GM19035 (cell line): Measurements from ENCODE around the gene TRAF3IP3.
A peak's percentile ranks its signal among the peaks of the same experiment; 100 is the strongest.

Experiments
- ATAC-seq: cut with Tn5 transposase; IDR thresholded peaks from one replicate; pipeline ENCODE4 v1.9.1; 2021; ENCODE audit not compliant: unreplicated experiment

The TRAF3IP3 gene

GRCh38 chr1:209766051-209766450 lies 10.2 kb downstream of the TRAF3IP3 start:
- ATAC-seq = no peak

- ATAC-seq = no peak
Observed at GRCh38 chr1:209767096-209767495, 11.2 kb downstream of the TRAF3IP3 start.

- ATAC-seq = no peak
Observed at GRCh38 chr1:209767706-209768105, 11.9 kb downstream of the TRAF3IP3 start.

- ATAC-seq = peak; percentile 85
Observed at GRCh38 chr1:209768354-209768774, 12.5 kb downstream of the TRAF3IP3 start.

- peak; percentile 70 for ATAC-seq
Observed at GRCh38 chr1:209769171-209769904, 13.5 kb downstream of the TRAF3IP3 start.

GRCh38 chr1:209769971-209770370 lies 14.1 kb downstream of the TRAF3IP3 start:
- ATAC-seq = no peak

- no peak for ATAC-seq
Observed at GRCh38 chr1:209770636-209771415, 15.0 kb downstream of the TRAF3IP3 start.

GRCh38 chr1:209772126-209772525 lies 16.3 kb downstream of the TRAF3IP3 start:
- no peak for ATAC-seq

- ATAC-seq = no peak
Observed at GRCh38 chr1:209774592-209774991, 18.7 kb downstream of the TRAF3IP3 start.

GRCh38 chr1:209775678-209776077 lies 19.8 kb downstream of the TRAF3IP3 start:
- no peak for ATAC-seq

- no peak for ATAC-seq
Observed at GRCh38 chr1:209777587-209777986, 21.7 kb downstream of the TRAF3IP3 start.

- no peak for ATAC-seq
Observed at GRCh38 chr1:209778102-209778501, 22.2 kb downstream of the TRAF3IP3 start.

- no peak for ATAC-seq
Observed at GRCh38 chr1:209780268-209780667, 24.4 kb downstream of the TRAF3IP3 start.

GRCh38 chr1:209783386-209783785 lies 27.5 kb downstream of the TRAF3IP3 start:
- no peak for ATAC-seq

- peak; percentile 99 for ATAC-seq
Observed at GRCh38 chr1:209784265-209785169, 28.7 kb downstream of the TRAF3IP3 start, which contains the start of gene C1orf74. Gene C1orf74 (minus strand): TSS chr1:209784559. CDS start chr1:209783634, 925 bp downstream.

- no peak for ATAC-seq
Observed at GRCh38 chr1:209785592-209785991, 29.7 kb downstream of the TRAF3IP3 start.

- ATAC-seq = no peak
Observed at GRCh38 chr1:209786146-209786545, 30.3 kb downstream of the TRAF3IP3 start.

- no peak for ATAC-seq
Observed at GRCh38 chr1:209787551-209787950, 31.7 kb downstream of the TRAF3IP3 start.

GRCh38 chr1:209789245-209789644 lies 33.4 kb downstream of the TRAF3IP3 start:
- no peak for ATAC-seq

- no peak for ATAC-seq
Observed at GRCh38 chr1:209790286-209791193, 34.7 kb downstream of the TRAF3IP3 start.
